Ishikawa (cell line): ENCODE measurements around the gene SPDYE1.

ENCODE experiments used
- CEBPB ChIP-seq: IDR thresholded peaks from 2 replicates; pipeline ENCODE4 v1.6.1; 2012
- CREB1 ChIP-seq: IDR thresholded peaks from 2 replicates; pipeline ENCODE4 v1.6.1; 2012; ENCODE audit warnings: low read depth
- EGR1 ChIP-seq: IDR thresholded peaks from 2 replicates; pipeline ENCODE4 v1.6.1; 2012
- EP300 ChIP-seq: IDR thresholded peaks from 2 replicates; pipeline ENCODE4 v1.6.1; 2012; ENCODE audit warnings: borderline replicate concordance
- FOXM1 ChIP-seq: IDR thresholded peaks from 2 replicates; pipeline ENCODE4 v1.6.1; 2012; ENCODE audit warnings: low read depth, borderline replicate concordance
- NFIC ChIP-seq: IDR thresholded peaks from 2 replicates; pipeline ENCODE4 v1.6.1; 2012
- RAD21 ChIP-seq: IDR thresholded peaks from 2 replicates; pipeline ENCODE4 v1.6.1; 2012; ENCODE audit warnings: low read depth
- TAF1 ChIP-seq: IDR thresholded peaks from 2 replicates; pipeline ENCODE4 v1.6.1; 2012; ENCODE audit warnings: low read depth, mild to moderate bottlenecking
- TCF12 ChIP-seq: IDR thresholded peaks from 2 replicates; pipeline ENCODE4 v1.6.1; 2012; ENCODE audit warnings: low read depth
- TEAD4 ChIP-seq: IDR thresholded peaks from 2 replicates; pipeline ENCODE4 v1.6.1; 2012
- YY1 ChIP-seq: IDR thresholded peaks from 2 replicates; pipeline ENCODE4 v1.6.1; 2012; ENCODE audit warnings: low read depth
- ZBTB7A ChIP-seq: IDR thresholded peaks from 2 replicates; pipeline ENCODE4 v1.6.1; 2012; ENCODE audit warnings: low read depth
- TF ChIP-seq, protein P1 (sequence below): IDR thresholded peaks from 2 replicates; pipeline ENCODE4 v1.6.1; 2012
- TF ChIP-seq, protein P2 (sequence below): IDR thresholded peaks from 2 replicates; pipeline ENCODE4 v1.6.1; 2012
- TF ChIP-seq, protein P3 (sequence below): IDR thresholded peaks from 2 replicates; pipeline ENCODE4 v1.6.1; 2012; ENCODE audit warnings: low read depth, mild to moderate bottlenecking

The SPDYE1 gene

DNA sequence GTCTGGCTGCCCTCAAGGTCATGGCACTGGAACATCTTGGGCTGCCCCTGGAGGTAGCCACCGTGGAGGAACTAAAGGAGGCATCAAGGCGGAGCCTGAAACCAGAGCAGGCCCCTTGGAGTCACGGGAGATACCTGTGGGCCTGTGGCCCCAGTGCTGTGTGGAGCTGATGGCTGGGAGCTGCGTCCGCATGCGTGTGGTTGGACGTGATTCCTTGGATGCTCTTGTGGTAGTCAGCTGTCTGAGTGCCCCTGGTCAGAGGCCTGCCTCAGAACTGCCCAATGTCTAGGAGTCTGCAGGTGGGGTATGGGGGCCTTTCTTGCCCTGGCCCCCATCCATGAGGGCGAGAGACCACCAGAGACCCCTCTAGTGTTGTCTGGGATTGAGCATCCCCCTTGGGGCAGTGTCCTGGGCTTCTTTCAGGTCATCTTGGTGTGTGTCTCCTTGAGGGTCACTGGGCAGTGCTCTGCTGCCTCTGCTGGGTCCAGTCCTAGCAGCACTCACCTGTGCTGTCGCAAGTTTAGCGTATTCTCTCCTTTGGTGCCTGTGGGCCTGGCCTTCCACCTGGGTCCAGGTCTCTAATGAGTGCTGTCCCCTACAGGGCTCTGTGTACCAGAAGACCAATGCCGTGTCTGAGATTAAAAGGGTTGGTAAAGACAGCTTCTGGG, 59.6 kb downstream of the SPDYE1 start:
- TF ChIP-seq CEBPB (no peak), RAD21 (no peak), FOXM1 (no peak)
- TF ChIP-seq, protein P1, sequence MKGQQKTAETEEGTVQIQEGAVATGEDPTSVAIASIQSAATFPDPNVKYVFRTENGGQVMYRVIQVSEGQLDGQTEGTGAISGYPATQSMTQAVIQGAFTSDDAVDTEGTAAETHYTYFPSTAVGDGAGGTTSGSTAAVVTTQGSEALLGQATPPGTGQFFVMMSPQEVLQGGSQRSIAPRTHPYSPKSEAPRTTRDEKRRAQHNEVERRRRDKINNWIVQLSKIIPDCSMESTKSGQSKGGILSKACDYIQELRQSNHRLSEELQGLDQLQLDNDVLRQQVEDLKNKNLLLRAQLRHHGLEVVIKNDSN: no peak

DNA sequence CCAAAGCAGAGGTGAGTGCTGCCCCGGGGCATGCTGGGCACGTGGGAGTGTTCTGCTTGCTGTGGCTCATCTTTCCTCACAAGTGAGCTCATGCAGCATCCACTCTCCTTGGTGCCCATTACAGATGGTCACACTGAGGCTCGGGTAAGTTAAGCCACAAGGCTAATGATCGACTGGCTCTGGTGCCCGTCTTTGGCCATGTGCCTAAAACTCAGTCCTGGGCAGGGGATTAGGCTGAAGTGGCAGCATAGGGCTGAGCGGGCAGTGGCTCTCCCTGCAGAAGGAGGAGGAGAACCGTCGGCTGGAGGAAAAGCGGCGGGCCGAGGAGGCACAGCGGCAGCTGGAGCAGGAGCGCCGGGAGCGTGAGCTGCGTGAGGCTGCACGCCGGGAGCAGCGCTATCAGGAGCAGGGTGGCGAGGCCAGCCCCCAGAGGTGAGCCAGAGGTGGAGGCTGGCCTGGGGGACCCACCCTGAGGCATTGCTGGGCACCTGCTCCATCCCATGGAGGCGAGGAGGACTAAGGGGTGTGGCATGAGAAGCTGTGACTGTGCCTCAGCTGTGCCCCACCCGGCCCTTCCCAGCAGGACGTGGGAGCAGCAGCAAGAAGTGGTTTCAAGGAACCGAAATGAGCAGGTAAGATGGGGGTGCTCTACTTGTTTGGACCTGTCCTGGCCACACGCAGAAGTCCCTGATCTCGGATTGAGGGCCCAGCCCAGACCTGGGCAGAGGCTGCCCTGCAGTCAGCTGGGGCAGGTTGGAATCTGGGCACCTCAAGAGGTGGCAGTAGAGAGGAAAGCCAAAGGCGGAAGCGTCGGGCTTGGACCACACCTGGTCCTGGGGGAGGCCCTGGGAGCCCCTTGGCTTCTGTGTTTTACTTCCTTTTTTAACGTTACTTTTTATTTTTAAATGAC, 60.4 kb downstream of the SPDYE1 start:
- TF ChIP-seq EP300: no peak
- no peak for TF ChIP-seq FOXM1
- TF ChIP-seq, protein P2, sequence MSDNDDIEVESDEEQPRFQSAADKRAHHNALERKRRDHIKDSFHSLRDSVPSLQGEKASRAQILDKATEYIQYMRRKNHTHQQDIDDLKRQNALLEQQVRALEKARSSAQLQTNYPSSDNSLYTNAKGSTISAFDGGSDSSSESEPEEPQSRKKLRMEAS: no peak
- TF ChIP-seq RAD21: no peak
- TF ChIP-seq CEBPB: no peak
- no peak for TF ChIP-seq YY1
- TF ChIP-seq NFIC: no peak
- TF ChIP-seq, protein P3, sequence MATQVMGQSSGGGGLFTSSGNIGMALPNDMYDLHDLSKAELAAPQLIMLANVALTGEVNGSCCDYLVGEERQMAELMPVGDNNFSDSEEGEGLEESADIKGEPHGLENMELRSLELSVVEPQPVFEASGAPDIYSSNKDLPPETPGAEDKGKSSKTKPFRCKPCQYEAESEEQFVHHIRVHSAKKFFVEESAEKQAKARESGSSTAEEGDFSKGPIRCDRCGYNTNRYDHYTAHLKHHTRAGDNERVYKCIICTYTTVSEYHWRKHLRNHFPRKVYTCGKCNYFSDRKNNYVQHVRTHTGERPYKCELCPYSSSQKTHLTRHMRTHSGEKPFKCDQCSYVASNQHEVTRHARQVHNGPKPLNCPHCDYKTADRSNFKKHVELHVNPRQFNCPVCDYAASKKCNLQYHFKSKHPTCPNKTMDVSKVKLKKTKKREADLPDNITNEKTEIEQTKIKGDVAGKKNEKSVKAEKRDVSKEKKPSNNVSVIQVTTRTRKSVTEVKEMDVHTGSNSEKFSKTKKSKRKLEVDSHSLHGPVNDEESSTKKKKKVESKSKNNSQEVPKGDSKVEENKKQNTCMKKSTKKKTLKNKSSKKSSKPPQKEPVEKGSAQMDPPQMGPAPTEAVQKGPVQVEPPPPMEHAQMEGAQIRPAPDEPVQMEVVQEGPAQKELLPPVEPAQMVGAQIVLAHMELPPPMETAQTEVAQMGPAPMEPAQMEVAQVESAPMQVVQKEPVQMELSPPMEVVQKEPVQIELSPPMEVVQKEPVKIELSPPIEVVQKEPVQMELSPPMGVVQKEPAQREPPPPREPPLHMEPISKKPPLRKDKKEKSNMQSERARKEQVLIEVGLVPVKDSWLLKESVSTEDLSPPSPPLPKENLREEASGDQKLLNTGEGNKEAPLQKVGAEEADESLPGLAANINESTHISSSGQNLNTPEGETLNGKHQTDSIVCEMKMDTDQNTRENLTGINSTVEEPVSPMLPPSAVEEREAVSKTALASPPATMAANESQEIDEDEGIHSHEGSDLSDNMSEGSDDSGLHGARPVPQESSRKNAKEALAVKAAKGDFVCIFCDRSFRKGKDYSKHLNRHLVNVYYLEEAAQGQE: no peak
- no peak for TF ChIP-seq TAF1
- TF ChIP-seq CREB1: no peak
- TF ChIP-seq EGR1: no peak
- no peak for TF ChIP-seq TCF12

DNA sequence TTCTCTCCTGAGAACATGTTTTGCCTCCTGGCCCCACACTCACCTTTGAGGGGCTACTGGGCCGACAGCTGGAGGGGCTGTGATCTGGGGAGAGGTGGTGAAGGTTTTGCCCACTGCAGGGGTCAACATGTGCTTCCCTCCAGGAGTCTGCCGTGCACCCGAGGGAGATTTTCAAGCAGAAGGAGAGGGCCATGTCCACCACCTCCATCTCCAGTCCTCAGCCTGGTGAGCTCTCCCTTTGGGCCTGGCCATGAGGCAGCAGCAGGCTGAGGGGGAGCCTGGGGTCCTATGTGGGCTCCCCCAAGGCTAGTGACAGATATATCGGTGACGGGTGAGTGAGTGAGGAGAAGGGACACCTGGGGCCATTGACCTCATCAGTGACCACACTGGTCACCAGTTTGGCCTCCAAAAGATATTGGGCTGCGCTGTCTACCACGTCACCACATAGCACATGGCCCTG, 61.1 kb downstream of the SPDYE1 start:
- TF ChIP-seq, protein P2: no peak
- TF ChIP-seq EP300 (no peak), ZBTB7A (no peak), EGR1 (no peak), NFIC (no peak), TEAD4 (no peak), CREB1 (no peak), FOXM1 (no peak), TAF1 (no peak), RAD21 (no peak), CEBPB (no peak), TCF12 (no peak), YY1 (no peak)
- TF ChIP-seq, protein P1: no peak
- TF ChIP-seq, protein P3: no peak

DNA sequence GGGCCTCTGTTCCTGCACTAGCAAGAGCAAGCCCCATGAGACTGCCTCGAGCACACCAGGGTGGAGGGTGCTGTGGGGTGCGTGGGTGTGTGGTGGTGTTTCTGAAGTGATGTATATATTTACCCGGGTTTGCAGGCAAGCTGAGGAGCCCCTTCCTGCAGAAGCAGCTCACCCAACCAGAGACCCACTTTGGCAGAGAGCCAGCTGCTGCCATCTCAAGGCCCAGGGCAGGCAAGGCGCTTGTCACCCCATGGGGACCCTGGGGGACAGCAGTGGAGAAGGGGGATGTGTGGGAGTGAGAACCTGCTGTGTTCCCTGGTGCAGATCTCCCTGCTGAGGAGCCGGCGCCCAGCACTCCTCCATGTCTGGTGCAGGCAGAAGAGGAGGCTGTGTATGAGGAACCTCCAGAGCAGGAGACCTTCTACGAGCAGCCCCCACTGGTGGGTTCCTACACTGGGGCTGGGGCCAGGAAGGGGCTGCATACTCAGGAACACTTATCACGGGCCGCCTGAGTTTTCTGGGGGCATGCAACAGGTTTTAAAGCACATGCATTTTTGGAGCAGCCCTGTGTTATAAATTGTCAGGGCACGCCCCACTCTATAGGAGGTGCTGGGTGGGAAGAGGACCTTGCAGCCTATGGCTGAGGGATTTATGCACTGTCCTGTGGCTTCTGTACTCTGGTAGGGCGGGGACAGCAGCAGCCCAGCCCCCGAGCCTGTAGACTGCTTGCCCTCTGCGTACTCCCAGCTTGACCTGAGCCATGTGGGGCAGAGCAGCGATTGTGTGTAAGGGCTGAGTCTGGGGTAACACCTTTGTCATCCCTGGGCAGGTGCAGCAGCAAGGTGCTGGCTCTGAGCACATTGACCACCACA, 61.8 kb downstream of the SPDYE1 start:
- TF ChIP-seq NFIC (peak; percentile 18; the same call in 1 of the 2 replicates), EP300 (no peak)
